ENCODE data around the gene SCAND1. TPM values are rescaled to one million over a fixed set of nuclear protein-coding genes. Genes with fewer than 3 reads are reported as not detected.

Gene SCAND1
- total RNA-seq, 1 donor from 2014 or later, result 86.2 TPM

- Mint-ChIP-seq H3K4me3 (ENCODE audit: unreplicated experiment) (no peak overlapping the region), H3K27me3 (ENCODE audit: unreplicated experiment) (no peaks in the 10 kb centered on the region)
- peak; percentile 48 for DNase-seq (ENCODE audit: low spot score)
Observed at GRCh38 chr20:35992713-35993335, 38.5 kb upstream of the SCAND1 start.

GRCh38 chr20:35991142-35991771 is 37.0 kb upstream of the SCAND1 start:
- no peaks in the 10 kb centered on the region for H3K9me3 Mint-ChIP-seq (ENCODE audit: unreplicated experiment)
- H3K4me3 Mint-ChIP-seq (ENCODE audit: unreplicated experiment), result no peak overlapping the region
- H3K27ac Mint-ChIP-seq (ENCODE audit: unreplicated experiment), result no peak overlapping the region
- peak; percentile 53 for TF ChIP-seq CTCF (IDR thresholded peaks at IDR 0.05; ENCODE audit: unreplicated experiment)
- peaks cover 1% of the 10 kb centered on the region for H3K27me3 Mint-ChIP-seq (ENCODE audit: unreplicated experiment)
- H3K4me1 Mint-ChIP-seq (ENCODE audit: unreplicated experiment), result no peaks in the 10 kb centered on the region
- DNase-seq (ENCODE audit: low spot score), result peak; percentile 29
- H3K36me3 Mint-ChIP-seq (ENCODE audit: low read depth, unreplicated experiment), result no peaks in the 10 kb centered on the region

More at GRCh38 chr20:35992713-35993335, 38.5 kb upstream of the SCAND1 start:
- no peaks in the 10 kb centered on the region for H3K9me3 Mint-ChIP-seq (ENCODE audit: unreplicated experiment)
- H3K36me3 Mint-ChIP-seq (ENCODE audit: low read depth, unreplicated experiment), result no peaks in the 10 kb centered on the region
- peak; percentile 90 for TF ChIP-seq CTCF (IDR thresholded peaks at IDR 0.05; ENCODE audit: unreplicated experiment)
- no peak overlapping the region for H3K27ac Mint-ChIP-seq (ENCODE audit: unreplicated experiment)
- H3K4me1 Mint-ChIP-seq (ENCODE audit: unreplicated experiment), result peaks cover 8% of the 10 kb centered on the region

- Mint-ChIP-seq H3K27ac (ENCODE audit: unreplicated experiment) (no peak overlapping the region), H3K36me3 (ENCODE audit: low read depth, unreplicated experiment) (no peaks in the 10 kb centered on the region), H3K27me3 (ENCODE audit: unreplicated experiment) (peaks cover 5% of the 10 kb centered on the region), H3K4me1 (ENCODE audit: unreplicated experiment) (peaks cover 6% of the 10 kb centered on the region), H3K4me3 (ENCODE audit: unreplicated experiment) (no peak overlapping the region), H3K9me3 (ENCODE audit: unreplicated experiment) (no peaks in the 10 kb centered on the region)
- TF ChIP-seq CTCF (IDR thresholded peaks at IDR 0.05; ENCODE audit: unreplicated experiment), result no peak
- no peak for DNase-seq (ENCODE audit: low spot score)
Observed at GRCh38 chr20:35988910-35989463, 34.7 kb upstream of the SCAND1 start.

GRCh38 chr20:35985806-35986205 is 31.5 kb upstream of the SCAND1 start:
- no peak for DNase-seq (ENCODE audit: low spot score)
- peaks cover 7% of the 10 kb centered on the region for H3K27me3 Mint-ChIP-seq (ENCODE audit: unreplicated experiment)
- no peak overlapping the region for H3K4me3 Mint-ChIP-seq (ENCODE audit: unreplicated experiment)
- TF ChIP-seq CTCF (IDR thresholded peaks at IDR 0.05; ENCODE audit: unreplicated experiment), result no peak
- no peak overlapping the region for H3K27ac Mint-ChIP-seq (ENCODE audit: unreplicated experiment)
- peaks cover 11% of the 10 kb centered on the region for H3K4me1 Mint-ChIP-seq (ENCODE audit: unreplicated experiment)
- H3K36me3 Mint-ChIP-seq (ENCODE audit: low read depth, unreplicated experiment), result no peaks in the 10 kb centered on the region
- no peaks in the 10 kb centered on the region for H3K9me3 Mint-ChIP-seq (ENCODE audit: unreplicated experiment)

- Mint-ChIP-seq H3K9me3 (ENCODE audit: unreplicated experiment) (no peaks in the 10 kb centered on the region), H3K27me3 (ENCODE audit: unreplicated experiment) (peaks cover 7% of the 10 kb centered on the region), H3K36me3 (ENCODE audit: low read depth, unreplicated experiment) (no peaks in the 10 kb centered on the region), H3K4me1 (ENCODE audit: unreplicated experiment) (peaks cover 11% of the 10 kb centered on the region), H3K4me3 (ENCODE audit: unreplicated experiment) (no peak overlapping the region), H3K27ac (ENCODE audit: unreplicated experiment) (no peak overlapping the region)
- no peak for TF ChIP-seq CTCF (IDR thresholded peaks at IDR 0.05; ENCODE audit: unreplicated experiment)
- DNase-seq (ENCODE audit: low spot score), result no peak
Observed at GRCh38 chr20:35984382-35984781, 30.1 kb upstream of the SCAND1 start.
